ENCODE data around the gene CD300LB. TPM values are rescaled to one million over a fixed set of nuclear protein-coding genes. Genes with fewer than 3 reads are reported as not detected.

The CD300LB gene
- total RNA-seq, 1 donor from 2014 or later, result 0.16 TPM

GRCh38 chr17:74554909-74555308, 23.6 kb upstream of the CD300LB start:
- DNase-seq, result no peak
- no peak for ATAC-seq (ENCODE audit: poor library complexity)
- intact Hi-C loops (cut with DNase I), result no loop called here

GRCh38 chr17:74552037-74552436, 20.8 kb upstream of the CD300LB start:
- ATAC-seq (ENCODE audit: poor library complexity) (no peak), DNase-seq (no peak)
- intact Hi-C loops (cut with DNase I), result no loop called here

GRCh38 chr17:74550602-74551001, 19.3 kb upstream of the CD300LB start:
- DNase-seq (no peak), ATAC-seq (ENCODE audit: poor library complexity) (no peak)
- intact Hi-C loops (cut with DNase I), result no loop called here

GRCh38 chr17:74549343-74549742, 18.1 kb upstream of the CD300LB start:
- intact Hi-C loops (cut with DNase I), result no loop called here
- ATAC-seq (ENCODE audit: poor library complexity) (no peak), DNase-seq (no peak)

GRCh38 chr17:74547736-74548135, 16.5 kb upstream of the CD300LB start:
- intact Hi-C loops (cut with DNase I), result no loop called here
- ATAC-seq (ENCODE audit: poor library complexity), result no peak

GRCh38 chr17:74547264-74547663, 16.0 kb upstream of the CD300LB start:
- DNase-seq (no peak), ATAC-seq (ENCODE audit: poor library complexity) (no peak)
- intact Hi-C loops (cut with DNase I), result no loop called here

More at GRCh38 chr17:74547736-74548135, 16.5 kb upstream of the CD300LB start:
- no peak for DNase-seq

GRCh38 chr17:74546586-74546985, 15.3 kb upstream of the CD300LB start:
- ATAC-seq (ENCODE audit: poor library complexity) (no peak), DNase-seq (no peak)
- intact Hi-C loops (cut with DNase I), result no loop called here

- peak; percentile 67 for ATAC-seq (ENCODE audit: poor library complexity)
- peak; percentile 55 for DNase-seq
- intact Hi-C loops (cut with DNase I), result no loop called here
These were observed 14.6 kb upstream of the CD300LB start, which contains the start of gene CD300C for GRCh38 chr17:74545843-74546230. Gene CD300C (minus strand): TSS chr17:74546115. CDS start chr17:74545782, 333 bp downstream.

- ATAC-seq (ENCODE audit: poor library complexity), result peak; percentile 15
- intact Hi-C loops (cut with DNase I), result no loop called here
- no peak for DNase-seq
These were observed 13.9 kb upstream of the CD300LB start for GRCh38 chr17:74544991-74545842.

GRCh38 chr17:74543891-74544760, 12.9 kb upstream of the CD300LB start:
- intact Hi-C loops (cut with DNase I), result no loop called here
- DNase-seq (no peak), ATAC-seq (ENCODE audit: poor library complexity) (no peak)

GRCh38 chr17:74543406-74543805, 12.1 kb upstream of the CD300LB start:
- intact Hi-C loops (cut with DNase I), result no loop called here
- ATAC-seq (ENCODE audit: poor library complexity) (no peak), DNase-seq (no peak)

GRCh38 chr17:74542727-74543383, 11.6 kb upstream of the CD300LB start:
- no peak for DNase-seq
- intact Hi-C loops (cut with DNase I), result no loop called here

GRCh38 chr17:74542166-74542565, 10.9 kb upstream of the CD300LB start:
- DNase-seq (no peak), ATAC-seq (ENCODE audit: poor library complexity) (no peak)
- intact Hi-C loops (cut with DNase I), result no loop called here

More at GRCh38 chr17:74542727-74543383, 11.6 kb upstream of the CD300LB start:
- ATAC-seq (ENCODE audit: poor library complexity), result no peak

- intact Hi-C loops (cut with DNase I), result no loop called here
- ATAC-seq (ENCODE audit: poor library complexity), result no peak
These were observed 10.2 kb upstream of the CD300LB start for GRCh38 chr17:74541176-74542111.

GRCh38 chr17:74539281-74539820, 8.1 kb upstream of the CD300LB start:
- intact Hi-C loops (cut with DNase I), result no loop called here
- no peak for ATAC-seq (ENCODE audit: poor library complexity)
- no peak for DNase-seq

More at GRCh38 chr17:74541176-74542111, 10.2 kb upstream of the CD300LB start:
- DNase-seq, result no peak

- intact Hi-C loops (cut with DNase I), result no loop called here
- ATAC-seq (ENCODE audit: poor library complexity), result no peak
- DNase-seq, result no peak
These were observed 5.6 kb upstream of the CD300LB start for GRCh38 chr17:74536890-74537289.

- intact Hi-C loops (cut with DNase I), result no loop called here
- DNase-seq, result peak; percentile 70
- peak; percentile 85 for ATAC-seq (ENCODE audit: poor library complexity)
These were observed 840 bp upstream of the CD300LB start for GRCh38 chr17:74532115-74532514.

- DNase-seq, result no peak
- no peak for ATAC-seq (ENCODE audit: poor library complexity)
- intact Hi-C loops (cut with DNase I), result no loop called here
These were observed 484 bp downstream of the CD300LB start for GRCh38 chr17:74530831-74531150.
